Epithelial cell of esophagus (primary cell): ENCODE data around the gene NELL1.

Source experiments
- DNase-seq: peaks from one replicate; pipeline ENCODE4 v3.0.0; 2010; ENCODE audit warnings: low read depth
- H3K4me3 ChIP-seq: 2 replicates; pipeline ENCODE4 v1.5.1; 2011; ENCODE audit warnings: mild to moderate bottlenecking, low read length, control low read depth
- CTCF ChIP-seq: IDR thresholded peaks from 2 replicates; pipeline ENCODE4 v1.5.1; 2011; ENCODE audit warnings: low read depth, mild to moderate bottlenecking, low read length, control low read depth, inconsistent platforms; ENCODE audit not compliant: insufficient read depth; ENCODE audit errors: missing control alignments

The NELL1 gene

DNA sequence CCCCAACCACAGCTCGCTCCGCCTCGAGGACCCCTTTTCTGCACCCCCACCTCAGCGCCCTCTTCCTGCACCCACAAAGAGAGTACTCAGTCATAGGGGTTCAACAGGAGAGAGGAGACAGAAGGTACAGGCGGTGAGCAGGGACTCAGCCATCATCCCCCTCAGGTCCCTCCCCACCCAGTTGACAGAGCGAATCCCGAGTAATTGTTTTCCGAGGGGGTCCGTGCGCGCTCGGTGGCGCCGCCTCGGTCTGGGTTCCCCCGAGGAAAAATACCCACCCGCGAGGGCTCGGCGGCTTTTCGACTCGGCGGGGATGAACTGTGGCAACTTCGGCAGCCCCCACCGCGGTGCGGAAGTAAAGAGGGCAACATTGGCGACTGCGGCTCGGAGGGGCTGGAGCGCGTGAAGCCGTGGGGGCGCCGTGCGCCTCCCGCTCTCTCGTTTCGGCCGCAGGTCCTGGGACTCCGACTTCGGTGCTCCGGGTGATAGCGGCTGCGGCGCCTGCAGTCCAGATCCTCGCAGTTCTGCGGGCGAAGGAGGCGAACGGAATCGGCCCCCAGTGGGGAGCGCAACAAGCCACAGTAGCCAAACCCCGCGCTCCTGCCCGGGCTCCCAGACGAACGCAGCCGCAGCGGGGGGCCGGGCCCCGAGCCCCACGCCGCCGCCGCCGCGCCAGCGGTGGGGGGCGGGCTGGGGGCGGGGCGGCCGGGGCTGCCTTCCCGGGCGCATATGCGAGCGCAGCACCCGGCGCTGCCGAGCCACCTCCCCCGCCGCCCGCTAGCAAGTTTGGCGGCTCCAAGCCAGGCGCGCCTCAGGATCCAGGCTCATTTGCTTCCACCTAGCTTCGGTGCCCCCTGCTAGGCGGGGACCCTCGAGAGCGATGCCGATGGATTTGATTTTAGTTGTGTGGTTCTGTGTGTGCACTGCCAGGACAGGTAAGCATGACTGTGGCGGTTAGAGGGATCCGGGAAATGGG, at the start of gene NELL1:
NELL1 (plus strand) TSS at position 743 of the 976 bp plus-strand sequence.
- DNase-seq = peak; percentile 24
- no peak for TF ChIP-seq CTCF
- no peak within 1 kb of the TSS for H3K4me3 ChIP-seq

- no peak overlapping the region for H3K4me3 ChIP-seq
- no peak for DNase-seq
- TF ChIP-seq CTCF = no peak
These were observed 48.4 kb upstream of the NELL1 start for GRCh38 chr11:20620988-20621387.

GRCh38 chr11:20621679-20622078, 47.7 kb upstream of the NELL1 start:
- DNase-seq = no peak
- no peak for TF ChIP-seq CTCF
- H3K4me3 ChIP-seq = no peak overlapping the region

DNA sequence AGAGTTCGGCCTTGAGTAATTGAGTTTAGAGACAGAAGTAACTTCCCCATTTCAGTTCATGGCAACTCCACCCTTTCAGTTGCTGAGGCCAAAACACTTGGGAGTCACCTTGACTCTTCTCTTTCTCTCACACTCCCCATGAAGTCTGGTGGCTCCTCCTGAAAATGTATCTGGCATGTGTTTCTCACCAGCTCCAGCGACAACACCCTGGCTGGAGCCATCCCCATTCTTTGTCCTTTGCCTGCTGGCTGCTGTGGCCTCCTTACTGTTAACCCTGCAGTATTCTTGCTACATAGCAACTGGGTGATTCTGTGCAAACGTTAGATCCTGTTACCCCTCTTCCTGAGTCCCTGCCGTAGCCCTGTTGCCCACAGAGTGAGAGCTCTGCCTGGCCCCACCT, 46.1 kb upstream of the NELL1 start:
- DNase-seq = no peak
- H3K4me3 ChIP-seq = no peak overlapping the region
- no peak for TF ChIP-seq CTCF

DNA sequence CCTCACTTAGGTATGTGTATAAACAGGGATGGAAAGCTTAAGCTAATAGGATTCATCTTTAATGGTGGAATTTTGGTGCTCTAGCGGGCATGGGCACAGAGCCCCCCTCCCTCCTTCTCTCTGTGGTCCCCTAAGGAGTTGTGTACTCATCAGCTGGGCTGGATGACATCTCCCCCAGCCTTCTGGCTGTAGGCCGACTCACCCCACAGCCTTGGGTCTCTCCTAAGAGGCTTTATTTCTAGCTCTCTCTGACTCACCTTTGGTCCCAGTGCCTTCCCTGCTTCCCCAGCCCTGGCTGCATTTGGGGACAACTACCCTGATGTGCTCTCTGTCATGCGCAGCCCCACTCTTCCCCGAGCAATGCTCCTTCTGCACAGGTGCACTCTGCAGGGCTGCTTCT, 43.1 kb upstream of the NELL1 start:
- no peak for TF ChIP-seq CTCF
- no peak overlapping the region for H3K4me3 ChIP-seq
- no peak for DNase-seq

GRCh38 chr11:20627026-20627425, 42.4 kb upstream of the NELL1 start:
- TF ChIP-seq CTCF = no peak
- DNase-seq = no peak
- no peak overlapping the region for H3K4me3 ChIP-seq

DNA sequence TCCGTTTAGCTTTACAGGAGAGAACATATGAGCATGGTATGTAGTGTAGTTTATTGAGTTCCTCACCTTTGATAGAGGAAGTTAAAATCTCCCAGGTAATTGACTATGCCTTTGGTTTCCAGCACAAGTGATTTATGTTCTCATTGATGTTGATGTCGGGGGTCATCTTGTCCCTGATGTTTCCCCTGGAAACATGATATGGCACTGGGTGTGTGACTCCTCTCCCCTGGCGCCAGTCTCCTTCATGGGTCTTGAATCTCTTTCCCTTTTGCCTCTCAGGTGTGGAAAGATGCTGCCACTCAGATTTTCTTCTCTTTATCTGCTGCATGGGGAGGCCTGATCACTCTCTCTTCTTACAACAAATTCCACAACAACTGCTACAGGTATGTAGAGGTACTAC, 41.7 kb upstream of the NELL1 start:
- TF ChIP-seq CTCF = no peak
- no peak overlapping the region for H3K4me3 ChIP-seq
- no peak for DNase-seq
